ENCODE data around the gene ALDH3B1.

The ALDH3B1 gene

DNA sequence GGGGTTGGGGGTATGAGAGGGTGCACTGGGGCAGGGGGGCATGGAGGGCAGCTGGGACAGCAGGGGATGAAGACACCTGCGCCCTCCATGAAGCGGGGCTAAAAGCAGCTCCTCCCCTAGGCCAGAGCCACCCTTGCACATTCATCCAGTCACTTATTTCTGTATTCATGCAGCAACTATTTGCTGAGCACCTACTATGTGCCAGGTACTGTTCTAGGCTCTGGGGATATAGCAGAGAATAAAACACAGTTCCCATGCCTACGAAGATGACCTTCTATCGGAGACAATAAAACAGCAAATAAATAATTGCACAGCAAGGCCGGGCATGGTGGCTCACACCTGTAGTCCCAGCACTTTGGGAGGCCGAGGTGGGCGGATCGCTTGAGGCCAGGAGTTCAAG lies 5.3 kb downstream of the ALDH3B1 start:
- H3K36me3 ChIP-seq (ENCODE audit: insufficient read depth, low read length): no peaks in the 10 kb centered on the region
- no peak overlapping the region for H3K27ac ChIP-seq (ENCODE audit: low read depth, low read length)
- H3K27me3 ChIP-seq (ENCODE audit: insufficient read depth, low read length): no peaks in the 10 kb centered on the region
- H3K4me1 ChIP-seq (ENCODE audit: control insufficient read depth, insufficient read depth, low read length, unreplicated experiment): peaks cover 58% of the 10 kb centered on the region
- no peak overlapping the region for H2AFZ ChIP-seq (ENCODE audit: low read length, unreplicated experiment)
- no peak overlapping the region for H3K4me3 ChIP-seq (ENCODE audit: low read depth, low read length)
- peaks cover 25% of the 10 kb centered on the region for H3K79me2 ChIP-seq (ENCODE audit: control insufficient read depth, insufficient read depth, low read length, unreplicated experiment)

DNA sequence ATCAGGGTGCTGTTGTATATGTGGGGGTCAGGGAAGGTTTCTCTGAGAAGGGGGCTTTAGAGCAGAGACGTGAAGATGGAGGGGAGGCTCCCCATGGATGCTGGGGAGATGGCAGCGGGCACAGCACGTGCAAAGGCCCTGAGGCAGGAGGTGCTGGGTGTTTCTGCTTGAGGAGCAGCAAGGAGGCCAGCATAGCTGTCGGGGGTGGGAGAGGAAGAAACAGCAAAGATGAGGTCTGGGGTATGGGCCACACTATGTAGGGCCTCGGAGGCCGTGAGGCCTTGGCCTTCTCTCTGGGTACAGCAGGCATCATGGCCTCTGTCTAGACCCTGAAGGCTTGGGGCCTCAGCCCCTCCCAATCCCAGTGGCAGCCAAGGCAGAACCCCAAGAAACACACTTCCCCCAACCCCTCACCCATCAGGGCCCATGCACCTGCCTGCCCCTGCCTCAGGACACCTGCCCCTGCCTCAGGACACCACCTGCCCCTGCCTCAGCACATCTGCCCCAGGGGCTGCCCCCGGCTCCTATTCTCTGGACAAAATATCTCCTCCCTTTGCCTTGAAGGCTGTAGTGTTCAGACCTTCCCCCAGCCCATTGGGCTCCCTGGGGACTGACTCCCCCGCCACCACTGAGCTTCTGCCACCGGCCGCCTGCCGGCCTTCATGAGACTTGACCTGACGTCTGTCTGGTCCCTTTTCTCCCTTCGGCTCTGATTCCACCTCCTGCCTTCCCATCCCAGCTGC lies 6.2 kb downstream of the ALDH3B1 start:
- peaks cover 21% of the 10 kb centered on the region for H3K79me2 ChIP-seq (ENCODE audit: control insufficient read depth, insufficient read depth, low read length, unreplicated experiment)
- H2AFZ ChIP-seq (ENCODE audit: low read length, unreplicated experiment): no peak overlapping the region
- H3K27me3 ChIP-seq (ENCODE audit: insufficient read depth, low read length): no peaks in the 10 kb centered on the region
- H3K27ac ChIP-seq (ENCODE audit: low read depth, low read length): peak overlapping the region; percentile 34; the same call in 1 of the 2 replicates
- no peak overlapping the region for H3K4me3 ChIP-seq (ENCODE audit: low read depth, low read length)
- H3K36me3 ChIP-seq (ENCODE audit: insufficient read depth, low read length): no peaks in the 10 kb centered on the region
- peaks cover 55% of the 10 kb centered on the region for H3K4me1 ChIP-seq (ENCODE audit: control insufficient read depth, insufficient read depth, low read length, unreplicated experiment)

DNA sequence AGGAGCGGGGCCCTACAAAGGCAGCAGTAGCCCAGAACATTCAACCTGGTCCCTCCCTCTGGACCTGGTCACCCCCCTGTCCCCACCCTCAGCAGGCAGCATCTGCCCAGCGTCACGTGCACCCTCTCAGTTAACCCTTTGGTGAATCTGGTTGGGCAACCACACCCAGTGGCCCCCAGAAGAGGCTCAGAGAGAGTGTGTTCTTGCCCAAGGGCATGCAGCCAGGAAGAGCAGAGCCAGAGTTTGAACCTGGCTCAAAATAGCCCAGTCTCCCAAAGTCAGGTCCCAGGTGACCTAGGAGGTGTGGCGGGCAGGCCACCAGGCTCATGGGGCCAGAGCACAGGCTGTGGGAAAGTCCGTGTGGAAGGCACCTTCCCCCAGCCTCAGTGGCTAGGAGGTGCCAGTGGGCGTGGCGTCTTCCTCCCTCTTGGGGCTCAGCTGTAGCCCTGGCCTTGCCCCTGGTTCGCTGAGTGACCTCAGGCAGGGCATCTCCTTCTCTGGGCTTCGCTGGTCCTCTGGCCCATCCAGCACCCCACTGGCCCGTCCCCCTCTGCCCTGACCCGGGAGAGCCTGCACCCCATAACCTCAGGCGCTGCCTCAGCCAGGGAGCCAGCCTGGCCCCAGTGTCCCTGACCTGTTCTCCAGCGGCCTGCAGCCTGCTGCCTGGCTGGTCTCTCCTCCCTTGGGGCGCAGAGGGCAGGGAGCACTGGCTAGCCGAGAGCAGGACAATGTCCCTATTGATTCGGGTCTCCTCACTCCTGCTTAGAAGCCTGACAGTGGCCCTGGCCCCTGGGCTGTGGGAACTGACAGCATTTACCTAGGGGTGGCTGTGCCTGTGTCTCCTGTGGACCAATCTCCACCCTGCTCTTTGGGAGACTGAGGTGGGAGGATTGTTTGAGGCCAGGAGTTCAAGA lies 7.0 kb downstream of the ALDH3B1 start:
- Histone ChIP-seq H2AFZ (ENCODE audit: low read length, unreplicated experiment) (no peak overlapping the region), H3K4me3 (ENCODE audit: low read depth, low read length) (no peak overlapping the region), H3K36me3 (ENCODE audit: insufficient read depth, low read length) (no peaks in the 10 kb centered on the region), H3K79me2 (ENCODE audit: control insufficient read depth, insufficient read depth, low read length, unreplicated experiment) (peaks cover 13% of the 10 kb centered on the region), H3K4me1 (ENCODE audit: control insufficient read depth, insufficient read depth, low read length, unreplicated experiment) (peaks cover 47% of the 10 kb centered on the region), H3K27me3 (ENCODE audit: insufficient read depth, low read length) (no peaks in the 10 kb centered on the region), H3K27ac (ENCODE audit: low read depth, low read length) (peak overlapping the region; percentile 34; the same call in 1 of the 2 replicates)

DNA sequence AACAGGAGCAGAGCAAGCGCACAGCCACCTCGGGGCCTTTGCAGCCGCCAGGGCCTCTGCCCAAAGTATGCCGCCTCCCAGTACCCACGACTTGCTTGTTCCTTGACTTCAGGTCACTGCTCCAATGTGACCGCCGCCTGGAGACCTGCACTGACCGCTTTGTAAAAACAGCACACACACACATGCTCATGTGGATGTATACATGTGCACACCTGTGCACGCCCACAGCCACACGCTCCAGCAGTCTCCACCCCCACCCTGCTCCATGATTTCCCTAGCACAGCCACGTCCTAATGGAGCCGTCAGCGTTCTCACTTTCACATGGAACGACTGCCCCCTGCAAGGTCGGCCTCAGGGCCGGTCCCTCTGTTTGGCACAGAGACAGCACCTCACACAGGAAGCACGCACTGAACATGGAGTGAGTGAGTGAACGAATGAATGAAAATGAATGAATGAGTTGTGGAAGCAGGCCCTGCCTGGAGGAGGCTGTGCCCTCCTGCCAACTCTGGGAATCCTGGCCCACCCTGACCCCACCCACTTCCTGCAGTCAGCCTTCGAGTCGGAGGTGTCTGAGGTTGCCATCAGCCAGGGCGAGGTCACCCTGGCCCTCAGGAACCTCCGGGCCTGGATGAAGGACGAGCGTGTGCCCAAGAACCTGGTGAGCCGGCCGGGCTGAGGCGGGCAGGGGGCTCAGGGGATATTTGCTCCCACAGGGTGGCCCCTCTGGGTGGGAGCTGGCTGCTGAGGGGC lies 8.0 kb downstream of the ALDH3B1 start:
- no peak overlapping the region for H3K27ac ChIP-seq (ENCODE audit: low read depth, low read length)
- H3K4me3 ChIP-seq (ENCODE audit: low read depth, low read length): no peak overlapping the region
- H3K27me3 ChIP-seq (ENCODE audit: insufficient read depth, low read length): no peaks in the 10 kb centered on the region
- H2AFZ ChIP-seq (ENCODE audit: low read length, unreplicated experiment): no peak overlapping the region
- H3K4me1 ChIP-seq (ENCODE audit: control insufficient read depth, insufficient read depth, low read length, unreplicated experiment): peaks cover 38% of the 10 kb centered on the region
- peaks cover 6% of the 10 kb centered on the region for H3K79me2 ChIP-seq (ENCODE audit: control insufficient read depth, insufficient read depth, low read length, unreplicated experiment)
- H3K36me3 ChIP-seq (ENCODE audit: insufficient read depth, low read length): no peaks in the 10 kb centered on the region

DNA sequence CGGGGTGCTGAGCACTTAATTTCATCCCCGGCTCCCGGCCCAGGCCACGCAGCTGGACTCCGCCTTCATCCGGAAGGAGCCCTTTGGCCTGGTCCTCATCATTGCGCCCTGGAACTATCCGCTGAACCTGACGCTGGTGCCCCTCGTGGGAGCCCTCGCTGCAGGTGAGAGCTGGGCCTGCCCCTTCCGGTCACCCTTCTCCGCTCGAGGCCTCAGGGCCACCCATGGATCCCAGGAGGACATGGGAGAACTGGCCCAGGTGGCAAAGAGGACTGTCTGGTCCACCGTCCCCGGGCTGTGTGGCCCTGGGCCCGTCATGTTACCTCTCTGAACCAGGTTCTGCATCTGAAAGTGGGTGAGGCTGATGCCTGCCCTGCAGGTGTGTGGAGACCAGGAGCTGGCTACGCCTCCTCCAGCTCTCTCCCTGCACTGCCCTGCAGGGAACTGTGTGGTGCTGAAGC lies 8.6 kb downstream of the ALDH3B1 start:
- no peaks in the 10 kb centered on the region for H3K27me3 ChIP-seq (ENCODE audit: insufficient read depth, low read length)
- no peaks in the 10 kb centered on the region; the same call in 1 of the 2 replicates for H3K36me3 ChIP-seq (ENCODE audit: insufficient read depth, low read length)
- no peak overlapping the region for H3K4me3 ChIP-seq (ENCODE audit: low read depth, low read length)
- H3K4me1 ChIP-seq (ENCODE audit: control insufficient read depth, insufficient read depth, low read length, unreplicated experiment): peaks cover 33% of the 10 kb centered on the region
- H3K79me2 ChIP-seq (ENCODE audit: control insufficient read depth, insufficient read depth, low read length, unreplicated experiment): peaks cover 4% of the 10 kb centered on the region
- H3K27ac ChIP-seq (ENCODE audit: low read depth, low read length): no peak overlapping the region
- no peak overlapping the region for H2AFZ ChIP-seq (ENCODE audit: low read length, unreplicated experiment)

DNA sequence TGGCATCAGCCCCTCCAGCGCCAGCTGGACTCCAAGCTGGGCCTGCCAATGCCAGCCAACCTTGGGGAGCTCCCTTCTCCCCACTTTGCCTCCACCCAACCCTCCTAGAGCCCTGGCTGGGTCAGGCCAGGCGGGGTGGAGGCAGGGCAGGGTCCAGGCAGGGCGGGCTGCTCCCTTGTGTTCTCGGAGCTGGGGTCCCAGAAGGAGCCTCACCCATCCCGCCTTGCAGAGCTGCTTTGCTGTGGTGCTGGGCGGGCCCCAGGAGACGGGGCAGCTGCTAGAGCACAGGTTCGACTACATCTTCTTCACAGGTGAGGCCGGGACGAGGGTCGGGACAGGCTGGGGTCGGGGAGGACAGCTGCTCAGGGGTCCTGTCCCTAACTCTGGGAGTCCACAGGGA lies 9.4 kb downstream of the ALDH3B1 start:
- Histone ChIP-seq H3K36me3 (ENCODE audit: insufficient read depth, low read length) (peaks cover 6% of the 10 kb centered on the region; the same call in 1 of the 2 replicates), H3K4me1 (ENCODE audit: control insufficient read depth, insufficient read depth, low read length, unreplicated experiment) (peaks cover 27% of the 10 kb centered on the region), H3K4me3 (ENCODE audit: low read depth, low read length) (no peak overlapping the region), H2AFZ (ENCODE audit: low read length, unreplicated experiment) (no peak overlapping the region), H3K79me2 (ENCODE audit: control insufficient read depth, insufficient read depth, low read length, unreplicated experiment) (no peaks in the 10 kb centered on the region), H3K27ac (ENCODE audit: low read depth, low read length) (no peak overlapping the region), H3K27me3 (ENCODE audit: insufficient read depth, low read length) (no peaks in the 10 kb centered on the region)

DNA sequence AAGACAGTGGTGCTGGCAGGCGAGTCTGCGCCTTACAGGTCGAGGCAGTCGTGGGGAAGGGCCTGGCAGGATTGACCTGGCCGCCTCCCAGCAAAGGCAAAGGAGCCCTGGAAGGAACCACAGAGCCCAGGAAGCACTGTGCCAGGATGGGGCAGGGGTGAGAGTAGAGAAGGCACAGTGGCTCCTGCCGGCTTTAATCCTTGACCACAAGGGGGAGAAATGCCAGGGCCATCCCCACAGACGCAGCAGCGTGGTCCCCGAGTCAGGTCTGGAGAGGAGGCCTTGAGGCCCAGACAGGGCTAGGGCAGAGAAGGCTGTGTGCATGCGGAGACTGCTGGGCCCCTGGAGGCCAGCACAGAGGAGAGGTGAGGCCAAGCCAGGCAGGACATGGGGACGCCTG lies 10.4 kb downstream of the ALDH3B1 start:
- Histone ChIP-seq H3K79me2 (ENCODE audit: control insufficient read depth, insufficient read depth, low read length, unreplicated experiment) (no peaks in the 10 kb centered on the region), H3K4me3 (ENCODE audit: low read depth, low read length) (no peak overlapping the region), H3K27me3 (ENCODE audit: insufficient read depth, low read length) (no peaks in the 10 kb centered on the region), H3K27ac (ENCODE audit: low read depth, low read length) (no peak overlapping the region), H2AFZ (ENCODE audit: low read length, unreplicated experiment) (no peak overlapping the region), H3K4me1 (ENCODE audit: control insufficient read depth, insufficient read depth, low read length, unreplicated experiment) (peaks cover 19% of the 10 kb centered on the region), H3K36me3 (ENCODE audit: insufficient read depth, low read length) (peaks cover 14% of the 10 kb centered on the region; the same call in 1 of the 2 replicates)

DNA sequence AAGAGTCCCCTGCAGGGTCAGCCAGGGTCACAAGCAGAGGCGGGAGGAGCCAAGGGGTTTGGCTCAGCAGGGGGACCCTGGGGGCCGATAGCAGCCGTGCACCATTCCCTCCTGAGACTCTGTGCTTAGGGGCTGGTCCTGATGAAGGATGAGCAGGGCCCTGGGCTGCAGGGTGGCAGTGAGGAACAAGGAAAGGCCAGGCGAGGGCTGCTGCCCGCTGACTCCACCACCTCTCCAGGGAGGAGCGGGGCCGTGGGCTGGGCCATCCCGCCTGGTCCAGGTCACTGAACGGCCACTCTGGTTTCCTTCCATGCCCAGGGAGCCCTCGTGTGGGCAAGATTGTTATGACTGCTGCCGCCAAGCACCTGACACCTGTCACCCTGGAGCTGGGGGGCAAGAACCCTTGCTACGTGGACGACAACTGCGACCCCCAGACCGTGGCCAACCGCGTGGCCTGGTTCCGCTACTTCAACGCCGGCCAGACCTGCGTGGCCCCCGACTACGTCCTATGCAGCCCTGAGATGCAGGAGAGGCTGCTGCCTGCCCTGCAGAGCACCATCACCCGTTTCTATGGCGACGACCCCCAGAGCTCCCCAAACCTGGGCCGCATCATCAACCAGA lies 11.2 kb downstream of the ALDH3B1 start:
- no peaks in the 10 kb centered on the region for H3K27me3 ChIP-seq (ENCODE audit: insufficient read depth, low read length)
- no peak overlapping the region for H2AFZ ChIP-seq (ENCODE audit: low read length, unreplicated experiment)
- H3K4me3 ChIP-seq (ENCODE audit: low read depth, low read length): no peak overlapping the region
- H3K36me3 ChIP-seq (ENCODE audit: insufficient read depth, low read length): peaks cover 14% of the 10 kb centered on the region; the same call in 1 of the 2 replicates
- no peaks in the 10 kb centered on the region for H3K79me2 ChIP-seq (ENCODE audit: control insufficient read depth, insufficient read depth, low read length, unreplicated experiment)
- H3K4me1 ChIP-seq (ENCODE audit: control insufficient read depth, insufficient read depth, low read length, unreplicated experiment): peaks cover 19% of the 10 kb centered on the region
- H3K27ac ChIP-seq (ENCODE audit: low read depth, low read length): no peak overlapping the region

DNA sequence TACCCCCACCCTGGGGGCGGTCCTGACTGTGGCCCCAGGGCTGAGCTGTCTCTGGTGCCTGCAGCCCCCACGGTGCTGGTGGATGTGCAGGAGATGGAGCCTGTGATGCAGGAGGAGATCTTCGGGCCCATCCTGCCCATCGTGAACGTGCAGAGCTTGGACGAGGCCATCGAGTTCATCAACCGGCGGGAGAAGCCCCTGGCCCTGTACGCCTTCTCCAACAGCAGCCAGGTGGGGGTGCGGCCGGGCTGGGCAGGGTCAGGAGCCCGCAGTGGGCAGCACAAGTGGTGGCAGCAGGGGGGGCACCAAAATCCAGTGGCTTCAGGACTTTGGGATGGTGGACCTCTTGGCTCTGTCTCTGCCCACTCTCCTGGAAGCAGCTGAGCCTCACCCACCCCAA lies 12.4 kb downstream of the ALDH3B1 start:
- no peak overlapping the region for H3K27ac ChIP-seq (ENCODE audit: low read depth, low read length)
- no peak overlapping the region for H2AFZ ChIP-seq (ENCODE audit: low read length, unreplicated experiment)
- H3K27me3 ChIP-seq (ENCODE audit: insufficient read depth, low read length): no peaks in the 10 kb centered on the region
- no peak overlapping the region for H3K4me3 ChIP-seq (ENCODE audit: low read depth, low read length)
- H3K79me2 ChIP-seq (ENCODE audit: control insufficient read depth, insufficient read depth, low read length, unreplicated experiment): peaks cover 3% of the 10 kb centered on the region
- peaks cover 18% of the 10 kb centered on the region for H3K4me1 ChIP-seq (ENCODE audit: control insufficient read depth, insufficient read depth, low read length, unreplicated experiment)
- peaks cover 14% of the 10 kb centered on the region; the same call in 1 of the 2 replicates for H3K36me3 ChIP-seq (ENCODE audit: insufficient read depth, low read length)

DNA sequence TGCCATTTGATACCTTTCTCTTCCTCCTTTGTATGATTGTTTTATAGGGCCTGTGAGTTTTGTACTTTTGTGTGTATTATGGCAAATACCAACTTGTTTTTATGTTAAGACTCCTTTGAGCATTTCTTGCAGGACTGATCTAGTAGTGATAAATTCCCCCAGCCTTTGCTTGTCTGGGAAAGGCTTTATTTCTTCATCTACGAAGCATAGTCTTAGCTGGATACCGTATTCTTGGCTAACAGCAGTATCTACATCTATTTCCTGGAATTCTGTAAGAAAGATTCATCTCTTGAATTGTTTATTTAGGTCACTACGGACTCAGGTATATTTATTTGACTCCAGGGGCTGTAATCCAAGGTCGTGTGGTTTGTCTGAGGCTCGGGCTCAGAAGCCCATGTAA lies 14.4 kb downstream of the ALDH3B1 start:
- Histone ChIP-seq H2AFZ (ENCODE audit: low read length, unreplicated experiment) (no peak overlapping the region), H3K27ac (ENCODE audit: low read depth, low read length) (no peak overlapping the region), H3K79me2 (ENCODE audit: control insufficient read depth, insufficient read depth, low read length, unreplicated experiment) (peaks cover 3% of the 10 kb centered on the region), H3K4me3 (ENCODE audit: low read depth, low read length) (no peak overlapping the region), H3K27me3 (ENCODE audit: insufficient read depth, low read length) (no peaks in the 10 kb centered on the region), H3K36me3 (ENCODE audit: insufficient read depth, low read length) (peaks cover 14% of the 10 kb centered on the region; the same call in 1 of the 2 replicates), H3K4me1 (ENCODE audit: control insufficient read depth, insufficient read depth, low read length, unreplicated experiment) (peaks cover 35% of the 10 kb centered on the region)

Measured in ACC112 (cell line).